HEK293 (cell line): Measurements from ENCODE around the gene DROSHA.

ENCODE experiments used
- CTCF ChIA-PET: fragments of 350-600 bp; formaldehyde crosslinking; extraction: SDS; loops from one replicate; lab custom pipeline; 2021; ENCODE audit warnings: antibody characterized with exemption; lab: Yijun Ruan, JAX
- POLR2A ChIA-PET: fragments of 300-600 bp; formaldehyde crosslinking; extraction: SDS; loops from one replicate; lab custom pipeline; 2020; ENCODE audit warnings: antibody characterized with exemption, inconsistent platforms; lab: Yijun Ruan, JAX
- H3K27ac ChIP-seq: fragments of 200-500 bp; sonication (Bioruptor generic); 2 replicates; pipeline ENCODE4 v1.5.1; 2014; ENCODE audit warnings: low read depth, low read length, control low read depth, inconsistent platforms; ENCODE audit errors: extremely low read depth
- H3K36me3 ChIP-seq, 2 experiments: fragments of 200-500 bp in 1 of 2; sonication (Bioruptor generic) in 1 of 2; 1 replicate in 1 of 2; 2 replicates in 1 of 2; pipeline ENCODE4 v1.5.1; 2014 to 2017; ENCODE audit warnings: inconsistent platforms in 2 of 2, low read length in 2 of 2; ENCODE audit not compliant: control insufficient read depth in 2 of 2, insufficient read depth in 1 of 2
- H3K4me1 ChIP-seq: fragments of 200-500 bp; sonication (Bioruptor generic); 2 replicates; pipeline ENCODE4 v1.5.1; 2014; ENCODE audit warnings: mild to moderate bottlenecking, low read length, inconsistent platforms; ENCODE audit not compliant: control insufficient read depth, insufficient read depth
- H3K4me3 ChIP-seq: 2 replicates; pipeline ENCODE4 v1.5.1; 2011; ENCODE audit warnings: low read depth, mild to moderate bottlenecking, control low read depth, low read length, moderate library complexity
- H3K9me3 ChIP-seq: fragments of 200-500 bp; sonication (Bioruptor generic); 2 replicates; pipeline ENCODE4 v1.5.1; 2014; ENCODE audit warnings: low read depth, low read length, inconsistent platforms; ENCODE audit not compliant: control insufficient read depth, insufficient read depth
- GFI1B ChIP-seq: fragments of 450-650 bp; formaldehyde crosslinking; IDR thresholded peaks from 2 replicates; pipeline ENCODE4 v1.5.1; 2016; ENCODE audit warnings: missing biosample characterization, missing genetic modification characterization
- KLF10 ChIP-seq: fragments of 450-650 bp; IDR thresholded peaks from 2 replicates; pipeline ENCODE4 v1.5.1; 2018; ENCODE audit warnings: missing biosample characterization, mild to moderate bottlenecking, missing genetic modification characterization
- MEIS1 ChIP-seq: sonication (generic); formaldehyde crosslinking; IDR thresholded peaks from 2 replicates; pipeline ENCODE4 v1.8.1; 2022; ENCODE audit warnings: missing genetic modification reagents, mild to moderate bottlenecking, borderline replicate concordance
- OSR2 ChIP-seq: fragments of 450-650 bp; formaldehyde crosslinking; IDR thresholded peaks from 2 replicates; pipeline ENCODE4 v1.5.1; 2016; ENCODE audit warnings: missing biosample characterization, missing genetic modification characterization
- SCRT1 ChIP-seq: fragments of 450-650 bp; formaldehyde crosslinking; IDR thresholded peaks from 2 replicates; pipeline ENCODE4 v1.5.1; 2016; ENCODE audit warnings: missing biosample characterization, missing genetic modification characterization, borderline replicate concordance
- TCF7L2 ChIP-seq: IDR thresholded peaks from 2 replicates; pipeline ENCODE4 v1.6.1; 2011; ENCODE audit warnings: low read depth, mild to moderate bottlenecking, inconsistent platforms, low read length, moderate library complexity, borderline replicate concordance
- WT1 ChIP-seq: fragments of 450-650 bp; formaldehyde crosslinking; IDR thresholded peaks from 2 replicates; pipeline ENCODE4 v1.5.1; 2016; ENCODE audit warnings: missing biosample characterization, missing genetic modification characterization
- ZBTB17 ChIP-seq: fragments of 450-650 bp; formaldehyde crosslinking; IDR thresholded peaks from 2 replicates; pipeline ENCODE4 v1.5.1; 2016; ENCODE audit warnings: missing biosample characterization, missing genetic modification characterization
- ZBTB7A ChIP-seq: fragments of 450-650 bp; formaldehyde crosslinking; IDR thresholded peaks from 2 replicates; pipeline ENCODE4 v1.5.1; 2016; ENCODE audit warnings: low read depth, missing biosample characterization, missing genetic modification characterization
- ZNF121 ChIP-seq: fragments of 450-650 bp; formaldehyde crosslinking; IDR thresholded peaks from 2 replicates; pipeline ENCODE4 v1.5.1; 2016; ENCODE audit warnings: missing biosample characterization, missing genetic modification characterization
- ZNF302 ChIP-seq: fragments of 450-650 bp; formaldehyde crosslinking; IDR thresholded peaks from 2 replicates; pipeline ENCODE4 v1.5.1; 2016; ENCODE audit warnings: missing biosample characterization, missing genetic modification characterization, low read depth
- ZNF341 ChIP-seq: fragments of 450-650 bp; formaldehyde crosslinking; IDR thresholded peaks from 2 replicates; pipeline ENCODE4; 2016; ENCODE audit warnings: low read depth, missing biosample characterization, missing genetic modification characterization
- ZNF501 ChIP-seq: fragments of 450-650 bp; formaldehyde crosslinking; IDR thresholded peaks from 2 replicates; pipeline ENCODE4 v1.5.1; 2016; ENCODE audit warnings: missing biosample characterization, missing genetic modification characterization
- ZNF555 ChIP-seq: fragments of 450-650 bp; formaldehyde crosslinking; conservative IDR thresholded peaks from 2 replicates; pipeline ENCODE4 v1.5.1; 2017; ENCODE audit warnings: missing biosample characterization, mild to moderate bottlenecking, missing genetic modification characterization, inconsistent platforms
- ZSCAN23 ChIP-seq: fragments of 450-650 bp; formaldehyde crosslinking; IDR thresholded peaks from 2 replicates; pipeline ENCODE4 v1.5.1; 2016; ENCODE audit warnings: missing biosample characterization, missing genetic modification characterization
- TF ChIP-seq, protein P1 (sequence below): fragments of 450-650 bp; formaldehyde crosslinking; IDR thresholded peaks from 2 replicates; pipeline ENCODE4 v1.5.1; 2016; ENCODE audit warnings: missing biosample characterization, missing genetic modification characterization
- TF ChIP-seq, protein P2 (sequence below): fragments of 450-650 bp; formaldehyde crosslinking; IDR thresholded peaks from 2 replicates; pipeline ENCODE4 v1.5.1; 2016; ENCODE audit warnings: missing biosample characterization, missing genetic modification characterization, low read depth
- TF ChIP-seq, protein P3 (sequence below): fragments of 450-650 bp; formaldehyde crosslinking; IDR thresholded peaks from 2 replicates; pipeline ENCODE4 v1.5.1; 2017; ENCODE audit warnings: missing biosample characterization, missing genetic modification characterization

The DROSHA gene

GRCh38 chr5:31357038-31357437, 174.9 kb downstream of the DROSHA start (continued):
- TF ChIP-seq, protein P1, sequence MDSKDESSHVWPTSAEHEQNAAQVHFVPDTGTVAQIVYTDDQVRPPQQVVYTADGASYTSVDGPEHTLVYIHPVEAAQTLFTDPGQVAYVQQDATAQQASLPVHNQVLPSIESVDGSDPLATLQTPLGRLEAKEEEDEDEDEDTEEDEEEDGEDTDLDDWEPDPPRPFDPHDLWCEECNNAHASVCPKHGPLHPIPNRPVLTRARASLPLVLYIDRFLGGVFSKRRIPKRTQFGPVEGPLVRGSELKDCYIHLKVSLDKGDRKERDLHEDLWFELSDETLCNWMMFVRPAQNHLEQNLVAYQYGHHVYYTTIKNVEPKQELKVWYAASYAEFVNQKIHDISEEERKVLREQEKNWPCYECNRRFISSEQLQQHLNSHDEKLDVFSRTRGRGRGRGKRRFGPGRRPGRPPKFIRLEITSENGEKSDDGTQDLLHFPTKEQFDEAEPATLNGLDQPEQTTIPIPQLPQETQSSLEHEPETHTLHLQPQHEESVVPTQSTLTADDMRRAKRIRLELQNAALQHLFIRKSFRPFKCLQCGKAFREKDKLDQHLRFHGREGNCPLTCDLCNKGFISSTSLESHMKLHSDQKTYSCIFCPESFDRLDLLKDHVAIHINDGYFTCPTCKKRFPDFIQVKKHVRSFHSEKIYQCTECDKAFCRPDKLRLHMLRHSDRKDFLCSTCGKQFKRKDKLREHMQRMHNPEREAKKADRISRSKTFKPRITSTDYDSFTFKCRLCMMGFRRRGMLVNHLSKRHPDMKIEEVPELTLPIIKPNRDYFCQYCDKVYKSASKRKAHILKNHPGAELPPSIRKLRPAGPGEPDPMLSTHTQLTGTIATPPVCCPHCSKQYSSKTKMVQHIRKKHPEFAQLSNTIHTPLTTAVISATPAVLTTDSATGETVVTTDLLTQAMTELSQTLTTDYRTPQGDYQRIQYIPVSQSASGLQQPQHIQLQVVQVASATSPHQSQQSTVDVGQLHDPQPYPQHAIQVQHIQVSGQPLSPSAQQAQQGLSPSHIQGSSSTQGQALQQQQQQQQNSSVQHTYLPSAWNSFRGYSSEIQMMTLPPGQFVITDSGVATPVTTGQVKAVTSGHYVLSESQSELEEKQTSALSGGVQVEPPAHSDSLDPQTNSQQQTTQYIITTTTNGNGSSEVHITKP (tag by site-specific recombination), result no peak
- TF ChIP-seq OSR2 (tag by site-specific recombination) (no peak), WT1 (tag by site-specific recombination) (no peak), ZSCAN23 (tag by site-specific recombination) (no peak)

GRCh38 chr5:31355337-31355736, 176.6 kb downstream of the DROSHA start:
- ChIA-PET POLR2A (no interaction called here), CTCF (no interaction called here)
- TF ChIP-seq TCF7L2, result no peak
- TF ChIP-seq ZNF121 (tag by site-specific recombination), result no peak
- TF ChIP-seq ZNF501, result no peak
- TF ChIP-seq, protein P2, sequence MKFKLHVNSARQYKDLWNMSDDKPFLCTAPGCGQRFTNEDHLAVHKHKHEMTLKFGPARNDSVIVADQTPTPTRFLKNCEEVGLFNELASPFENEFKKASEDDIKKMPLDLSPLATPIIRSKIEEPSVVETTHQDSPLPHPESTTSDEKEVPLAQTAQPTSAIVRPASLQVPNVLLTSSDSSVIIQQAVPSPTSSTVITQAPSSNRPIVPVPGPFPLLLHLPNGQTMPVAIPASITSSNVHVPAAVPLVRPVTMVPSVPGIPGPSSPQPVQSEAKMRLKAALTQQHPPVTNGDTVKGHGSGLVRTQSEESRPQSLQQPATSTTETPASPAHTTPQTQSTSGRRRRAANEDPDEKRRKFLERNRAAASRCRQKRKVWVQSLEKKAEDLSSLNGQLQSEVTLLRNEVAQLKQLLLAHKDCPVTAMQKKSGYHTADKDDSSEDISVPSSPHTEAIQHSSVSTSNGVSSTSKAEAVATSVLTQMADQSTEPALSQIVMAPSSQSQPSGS (tag by site-specific recombination), result no peak
- TF ChIP-seq MEIS1 (CRISPR knock-in tag), result no peak
- TF ChIP-seq ZBTB17 (tag by site-specific recombination), result no peak
- no peak for TF ChIP-seq ZNF555 (tag by site-specific recombination)
- TF ChIP-seq ZBTB7A, result no peak
- no peak for TF ChIP-seq KLF10 (tag by site-specific recombination)
- no peak for TF ChIP-seq ZNF302 (tag by site-specific recombination)
- no peak for TF ChIP-seq SCRT1 (tag by site-specific recombination)
- no peak for TF ChIP-seq GFI1B (tag by site-specific recombination)
- TF ChIP-seq ZNF341 (tag by site-specific recombination), result no peak
- TF ChIP-seq, protein P3, sequence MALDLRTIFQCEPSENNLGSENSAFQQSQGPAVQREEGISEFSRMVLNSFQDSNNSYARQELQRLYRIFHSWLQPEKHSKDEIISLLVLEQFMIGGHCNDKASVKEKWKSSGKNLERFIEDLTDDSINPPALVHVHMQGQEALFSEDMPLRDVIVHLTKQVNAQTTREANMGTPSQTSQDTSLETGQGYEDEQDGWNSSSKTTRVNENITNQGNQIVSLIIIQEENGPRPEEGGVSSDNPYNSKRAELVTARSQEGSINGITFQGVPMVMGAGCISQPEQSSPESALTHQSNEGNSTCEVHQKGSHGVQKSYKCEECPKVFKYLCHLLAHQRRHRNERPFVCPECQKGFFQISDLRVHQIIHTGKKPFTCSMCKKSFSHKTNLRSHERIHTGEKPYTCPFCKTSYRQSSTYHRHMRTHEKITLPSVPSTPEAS, result no peak
- H3K27ac ChIP-seq, result no peak overlapping the region
- H3K4me3 ChIP-seq, result no peak overlapping the region
- H3K4me1 ChIP-seq, result no peaks in the 10 kb centered on the region
- no peaks in the 10 kb centered on the region for H3K36me3 ChIP-seq
- no peaks in the 10 kb centered on the region for H3K9me3 ChIP-seq
